Erythroblast (primary cell): ENCODE measurements around the gene STAM2.

Experiments used
- GATA1 ChIP-seq: IDR thresholded peaks from 2 replicates; pipeline ENCODE4 v1.6.1; 2011; ENCODE audit warnings: low read depth, mild to moderate bottlenecking, control low read depth, low read length, moderate library complexity
- POLR2A ChIP-seq: IDR thresholded peaks from 2 replicates; pipeline ENCODE4 v1.6.1; 2011; ENCODE audit warnings: mild to moderate bottlenecking, low read length

DNA sequence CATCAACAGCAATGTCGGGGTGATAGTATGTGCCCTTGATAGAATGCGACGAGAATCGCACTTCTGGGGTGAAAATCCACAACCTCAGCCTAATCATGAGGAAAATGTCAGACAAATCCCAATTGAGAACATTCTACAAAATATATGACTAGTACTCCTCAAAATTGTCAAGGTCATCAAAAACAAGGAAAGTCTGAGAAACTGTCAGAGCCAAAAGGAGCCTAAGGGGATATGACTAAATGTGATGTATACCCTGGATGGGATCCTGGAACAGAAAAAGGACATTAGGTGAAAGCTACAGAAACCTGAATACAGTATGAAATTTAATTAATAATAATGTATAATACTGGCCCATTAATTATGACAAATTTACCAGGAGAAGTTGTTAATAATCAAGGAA is 69.1 kb downstream of the STAM2 start:
- no peak for TF ChIP-seq POLR2A
- TF ChIP-seq GATA1, result no peak
